HG03571 (cell line): ENCODE data around the gene PXYLP1.

Source experiments
- ATAC-seq: cut with Tn5 transposase; IDR thresholded peaks from one replicate; pipeline ENCODE4 v1.9.1; 2021; ENCODE audit not compliant: unreplicated experiment

PXYLP1 gene

GRCh38 chr3:141272906-141273662 is 41.5 kb downstream of the PXYLP1 start:
- no peak for ATAC-seq

- ATAC-seq, result no peak
Measured at GRCh38 chr3:141273700-141274410, 42.2 kb downstream of the PXYLP1 start.

GRCh38 chr3:141274411-141275031 is 42.9 kb downstream of the PXYLP1 start:
- no peak for ATAC-seq

GRCh38 chr3:141275032-141275422 is 43.4 kb downstream of the PXYLP1 start:
- no peak for ATAC-seq

- ATAC-seq, result no peak
Measured at GRCh38 chr3:141275511-141275910, 43.9 kb downstream of the PXYLP1 start.

GRCh38 chr3:141275973-141276372 is 44.3 kb downstream of the PXYLP1 start:
- ATAC-seq, result no peak

GRCh38 chr3:141276398-141276797 is 44.8 kb downstream of the PXYLP1 start:
- ATAC-seq, result no peak

GRCh38 chr3:141277451-141277850 is 45.8 kb downstream of the PXYLP1 start:
- no peak for ATAC-seq

GRCh38 chr3:141278196-141279076 is 46.8 kb downstream of the PXYLP1 start:
- no peak for ATAC-seq

GRCh38 chr3:141279077-141279967 is 47.7 kb downstream of the PXYLP1 start:
- ATAC-seq, result peak; percentile 60

- ATAC-seq, result no peak
Measured at GRCh38 chr3:141280086-141280485, 48.5 kb downstream of the PXYLP1 start.

GRCh38 chr3:141280690-141281089 is 49.1 kb downstream of the PXYLP1 start:
- ATAC-seq, result no peak

GRCh38 chr3:141285570-141285969 is 53.9 kb downstream of the PXYLP1 start:
- no peak for ATAC-seq

GRCh38 chr3:141286856-141287255 is 55.2 kb downstream of the PXYLP1 start:
- ATAC-seq, result no peak

GRCh38 chr3:141287326-141287725 is 55.7 kb downstream of the PXYLP1 start:
- ATAC-seq, result no peak

- ATAC-seq, result no peak
Measured at GRCh38 chr3:141288336-141288990, 56.8 kb downstream of the PXYLP1 start.

GRCh38 chr3:141289228-141289772 is 57.7 kb downstream of the PXYLP1 start:
- ATAC-seq, result no peak

- ATAC-seq, result no peak
Measured at GRCh38 chr3:141291559-141292355, 60.1 kb downstream of the PXYLP1 start.
